Keratinocyte (primary cell): ENCODE data around the gene TACC2.

Experiments
- EZH2 ChIP-seq: IDR thresholded peaks from one replicate; pipeline ENCODE4 v1.6.1; 2012; ENCODE audit warnings: inconsistent platforms, mild to moderate bottlenecking, low read length, moderate library complexity
- TF ChIP-seq, protein P1 (sequence below), 3 experiments: IDR thresholded peaks in 1 of 3; conservative IDR thresholded peaks in 1 of 3; optimal IDR thresholded peaks in 1 of 3; 2 replicates in 2 of 3; 3 replicates in 1 of 3; pipeline versions ENCODE3 to v1.5.1; 2011; ENCODE audit warnings: low read length in 3 of 3, mild to moderate bottlenecking in 3 of 3, moderate library complexity in 2 of 3, control low read depth in 1 of 3, inconsistent platforms in 1 of 3; ENCODE audit not compliant: insufficient read depth in 2 of 3; ENCODE audit errors: extremely low read depth in 1 of 3

DNA sequence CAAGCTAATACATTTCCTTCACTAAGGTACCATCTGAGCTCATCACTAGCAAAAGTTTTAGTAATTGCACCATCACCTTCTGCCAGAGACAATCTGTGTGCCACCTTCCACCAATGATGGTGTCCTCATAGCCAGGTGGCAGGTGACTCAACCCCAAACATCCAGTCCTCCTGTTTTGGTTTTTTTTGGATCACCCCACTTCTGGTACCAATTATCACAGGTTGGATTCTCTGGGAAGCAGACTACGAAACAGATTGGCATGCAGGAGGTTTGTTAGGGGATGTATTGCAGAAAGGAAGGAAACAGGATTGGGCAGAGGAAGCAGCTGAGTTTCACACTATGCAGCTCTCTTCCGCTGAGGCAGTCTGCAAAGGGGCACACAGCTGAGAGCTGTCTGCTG, 4.5 kb upstream of the TACC2 start:
- TF ChIP-seq, protein P1, sequence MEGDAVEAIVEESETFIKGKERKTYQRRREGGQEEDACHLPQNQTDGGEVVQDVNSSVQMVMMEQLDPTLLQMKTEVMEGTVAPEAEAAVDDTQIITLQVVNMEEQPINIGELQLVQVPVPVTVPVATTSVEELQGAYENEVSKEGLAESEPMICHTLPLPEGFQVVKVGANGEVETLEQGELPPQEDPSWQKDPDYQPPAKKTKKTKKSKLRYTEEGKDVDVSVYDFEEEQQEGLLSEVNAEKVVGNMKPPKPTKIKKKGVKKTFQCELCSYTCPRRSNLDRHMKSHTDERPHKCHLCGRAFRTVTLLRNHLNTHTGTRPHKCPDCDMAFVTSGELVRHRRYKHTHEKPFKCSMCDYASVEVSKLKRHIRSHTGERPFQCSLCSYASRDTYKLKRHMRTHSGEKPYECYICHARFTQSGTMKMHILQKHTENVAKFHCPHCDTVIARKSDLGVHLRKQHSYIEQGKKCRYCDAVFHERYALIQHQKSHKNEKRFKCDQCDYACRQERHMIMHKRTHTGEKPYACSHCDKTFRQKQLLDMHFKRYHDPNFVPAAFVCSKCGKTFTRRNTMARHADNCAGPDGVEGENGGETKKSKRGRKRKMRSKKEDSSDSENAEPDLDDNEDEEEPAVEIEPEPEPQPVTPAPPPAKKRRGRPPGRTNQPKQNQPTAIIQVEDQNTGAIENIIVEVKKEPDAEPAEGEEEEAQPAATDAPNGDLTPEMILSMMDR (optimal IDR thresholded peaks at IDR 0.05 in 1 of 3, IDR thresholded peaks at IDR 0.05 in 1 of 3, conservative IDR thresholded peaks at IDR 0.05 in 1 of 3; ENCODE audit: extremely low read depth in 1 of 3, insufficient read depth in 2 of 3, low read length in 3 of 3): no peak
- no peak for TF ChIP-seq EZH2
